Measurements from ENCODE around the gene TSPAN7.

GRCh38 chrX:38661103-38661441 lies 99.7 kb downstream of the TSPAN7 start:
- TF ChIP-seq CTCF (IDR thresholded peaks at IDR 0.05; ENCODE audit: extremely low read depth in 1 of 2, insufficient read depth in 1 of 2, low read depth in 1 of 2, low read length in 2 of 2) (no peak), POLR2AphosphoS5 (IDR thresholded peaks at IDR 0.05; ENCODE audit: insufficient read depth, low read depth, low read length) (no peak)
